Vagina (tissue), 2 donors: ENCODE data around the gene TAS2R41. TPM values are rescaled to one million over a fixed set of nuclear protein-coding genes. Genes with fewer than 3 reads are reported as not detected.

Experiments
- DNase-seq, 2 donors: peaks; one replicate each; pipeline ENCODE4 v3.0.0-alpha.2; 2017; ENCODE audit errors: extremely low spot score in 2 of 2
- H3K27ac ChIP-seq: fragments of 200-600 bp; sonication (generic); one replicate; pipeline ENCODE4 v1.5.1; 2019
- H3K27me3 ChIP-seq: fragments of 200-600 bp; sonication (generic); one replicate; pipeline ENCODE4 v1.5.1; 2019
- H3K36me3 ChIP-seq, 2 donors: fragments of 200-600 bp; sonication (generic); one replicate each; pipeline ENCODE4 v1.5.1; 2017 to 2019
- H3K4me1 ChIP-seq: fragments of 200-600 bp; sonication (generic); one replicate; pipeline ENCODE4 v1.5.1; 2019
- H3K4me3 ChIP-seq, 2 donors: fragments of 200-600 bp; sonication (generic); 1 replicate in 1 of 2; 2 replicates in 1 of 2; pipeline ENCODE4 v1.5.1; 2016 to 2019
- H3K9me3 ChIP-seq: fragments of 200-600 bp; sonication (generic); one replicate; pipeline ENCODE4 v1.5.1; 2019
- POLR2A ChIP-seq, 2 donors: fragments of 450-650 bp; IDR thresholded peaks; one replicate each; pipeline ENCODE4 v1.6.1; 2017; ENCODE audit warnings: antibody characterized with exemption in 2 of 2, mild to moderate bottlenecking in 2 of 2, moderate library complexity in 2 of 2
- POLR2AphosphoS5 ChIP-seq, 2 donors: sonication (generic); formaldehyde crosslinking; IDR thresholded peaks; one replicate each; pipeline ENCODE4 v1.9.0; 2017; ENCODE audit warnings: antibody characterized with exemption in 2 of 2, mild to moderate bottlenecking in 2 of 2, low read depth in 1 of 2; ENCODE audit not compliant: insufficient read depth in 1 of 2
- intact Hi-C: fragments of 100-400 bp; cut with DNase I; formaldehyde crosslinking; loops from one replicate; pipeline ENCODE4 v1.15.1; 2023
- total RNA-seq: library from RNA; depleted of rRNA; stranded (reverse); fragments of >200 nt; gene quantifications from one replicate; pipeline ENCODE4 v1.2.3, GENCODE V29; 2016
- TF ChIP-seq, protein P1 (sequence below), 3 experiments: fragments of 450-650 bp in 2 of 3; fragments of 200-600 bp in 1 of 3; sonication (generic) in 1 of 3; IDR thresholded peaks; one replicate each; pipeline ENCODE4 v1.5.1; 2017 to 2019; ENCODE audit warnings: antibody characterized with exemption in 3 of 3, mild to moderate bottlenecking in 2 of 3, moderate library complexity in 2 of 3

TAS2R41 gene
- total RNA-seq, 1 donor from 2014 or later = not detected

DNA sequence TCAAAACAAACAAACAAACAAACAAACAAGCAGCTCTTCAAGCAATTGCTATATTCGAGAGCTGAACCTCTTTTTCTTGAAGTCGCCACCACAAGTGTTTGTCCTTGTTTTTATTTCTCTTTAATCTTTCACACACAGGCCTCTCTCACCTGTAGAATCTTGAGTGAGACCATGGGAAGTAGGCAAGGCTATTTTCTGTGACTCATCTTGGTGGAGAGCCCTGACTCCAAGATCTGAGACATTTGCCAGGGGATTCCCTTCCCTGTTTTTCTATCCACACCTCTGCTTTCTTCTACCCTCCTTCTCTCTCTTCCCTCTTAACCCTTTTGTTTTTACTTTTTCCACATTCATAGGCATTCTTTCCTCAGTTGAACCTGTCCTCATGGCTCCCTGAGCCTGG, 42.4 kb upstream of the TAS2R41 start:
- Histone ChIP-seq H3K36me3 (no peaks in the 10 kb centered on the region), H3K9me3 (no peaks in the 10 kb centered on the region), H3K27ac (peak overlapping the region; percentile 39), H3K4me1 (no peaks in the 10 kb centered on the region), H3K27me3 (no peaks in the 10 kb centered on the region), H3K4me3 (no peak overlapping the region)
- no peak for TF ChIP-seq POLR2A (IDR thresholded peaks at IDR 0.05)
- TF ChIP-seq, protein P1, sequence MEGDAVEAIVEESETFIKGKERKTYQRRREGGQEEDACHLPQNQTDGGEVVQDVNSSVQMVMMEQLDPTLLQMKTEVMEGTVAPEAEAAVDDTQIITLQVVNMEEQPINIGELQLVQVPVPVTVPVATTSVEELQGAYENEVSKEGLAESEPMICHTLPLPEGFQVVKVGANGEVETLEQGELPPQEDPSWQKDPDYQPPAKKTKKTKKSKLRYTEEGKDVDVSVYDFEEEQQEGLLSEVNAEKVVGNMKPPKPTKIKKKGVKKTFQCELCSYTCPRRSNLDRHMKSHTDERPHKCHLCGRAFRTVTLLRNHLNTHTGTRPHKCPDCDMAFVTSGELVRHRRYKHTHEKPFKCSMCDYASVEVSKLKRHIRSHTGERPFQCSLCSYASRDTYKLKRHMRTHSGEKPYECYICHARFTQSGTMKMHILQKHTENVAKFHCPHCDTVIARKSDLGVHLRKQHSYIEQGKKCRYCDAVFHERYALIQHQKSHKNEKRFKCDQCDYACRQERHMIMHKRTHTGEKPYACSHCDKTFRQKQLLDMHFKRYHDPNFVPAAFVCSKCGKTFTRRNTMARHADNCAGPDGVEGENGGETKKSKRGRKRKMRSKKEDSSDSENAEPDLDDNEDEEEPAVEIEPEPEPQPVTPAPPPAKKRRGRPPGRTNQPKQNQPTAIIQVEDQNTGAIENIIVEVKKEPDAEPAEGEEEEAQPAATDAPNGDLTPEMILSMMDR (IDR thresholded peaks at IDR 0.05) = no peak
- TF ChIP-seq POLR2AphosphoS5 (IDR thresholded peaks at IDR 0.05; ENCODE audit: insufficient read depth in 1 of 2, low read depth in 1 of 2) = no peak
- intact Hi-C loops = no loop called here
- DNase-seq = peak in 1 of 2 donors; percentile 3

DNA sequence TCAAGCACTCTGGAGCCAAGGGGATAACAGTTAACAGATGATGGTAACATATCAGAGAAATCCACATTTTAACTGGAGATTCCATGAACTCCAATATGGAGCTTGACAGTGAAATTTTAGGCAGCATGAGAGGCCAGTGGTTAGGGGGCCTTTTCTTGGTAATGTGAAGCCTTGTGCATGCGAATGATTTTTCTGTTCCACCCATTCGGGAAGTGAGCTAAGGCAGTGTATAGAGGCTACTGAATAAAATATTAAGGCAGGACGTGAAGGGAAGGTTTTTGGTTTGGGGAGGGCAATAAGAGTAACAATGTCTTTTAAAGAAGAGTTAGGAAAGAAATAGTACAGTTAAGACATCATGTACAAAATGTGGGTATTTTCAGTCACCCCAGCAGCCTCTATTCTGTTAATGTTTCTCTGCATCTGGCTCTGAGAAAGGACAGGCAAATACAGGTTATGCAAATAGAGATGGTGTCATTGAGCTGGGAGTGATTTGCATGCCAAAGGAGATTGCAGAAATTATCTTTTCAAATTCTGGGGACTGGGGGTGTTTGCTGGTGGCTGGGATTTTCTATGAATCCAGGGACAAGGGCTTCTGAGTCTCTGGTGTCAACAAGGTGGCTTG, 41.2 kb upstream of the TAS2R41 start:
- TF ChIP-seq POLR2A (IDR thresholded peaks at IDR 0.05) = no peak
- no peak for TF ChIP-seq POLR2AphosphoS5 (IDR thresholded peaks at IDR 0.05; ENCODE audit: insufficient read depth in 1 of 2, low read depth in 1 of 2)
- TF ChIP-seq, protein P1 (IDR thresholded peaks at IDR 0.05) = no peak
- DNase-seq = peak in 1 of 2 donors; percentile 11
- intact Hi-C loops = no loop called here
- Histone ChIP-seq H3K36me3 (no peaks in the 10 kb centered on the region), H3K9me3 (no peaks in the 10 kb centered on the region), H3K27ac (no peak overlapping the region), H3K4me3 (no peak overlapping the region), H3K4me1 (no peaks in the 10 kb centered on the region), H3K27me3 (no peaks in the 10 kb centered on the region)

DNA sequence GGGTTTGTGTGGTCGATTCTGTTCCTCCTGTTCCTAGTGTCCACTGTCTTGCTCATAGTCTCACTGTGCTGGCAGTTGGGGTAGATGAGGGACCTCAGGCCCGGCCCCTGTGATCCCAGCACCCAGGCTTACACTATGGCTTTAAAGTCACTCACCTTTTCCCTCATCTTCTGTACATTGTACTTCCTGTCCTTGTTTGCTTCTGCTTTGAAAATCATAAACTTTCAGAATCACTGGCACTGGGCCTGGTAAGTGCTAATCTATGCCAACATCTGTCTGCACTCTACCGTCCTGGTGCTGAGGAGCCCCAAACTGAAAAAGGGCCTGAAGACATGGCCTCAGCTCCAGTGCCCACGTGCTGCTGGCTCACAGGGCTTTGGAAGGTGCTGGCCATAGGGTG, 40.1 kb upstream of the TAS2R41 start:
- Histone ChIP-seq H3K36me3 (no peaks in the 10 kb centered on the region), H3K27me3 (no peaks in the 10 kb centered on the region), H3K4me3 (no peak overlapping the region), H3K9me3 (no peaks in the 10 kb centered on the region), H3K4me1 (no peaks in the 10 kb centered on the region), H3K27ac (no peak overlapping the region)
- TF ChIP-seq POLR2A (IDR thresholded peaks at IDR 0.05) (no peak), POLR2AphosphoS5 (IDR thresholded peaks at IDR 0.05; ENCODE audit: insufficient read depth in 1 of 2, low read depth in 1 of 2) (no peak)
- TF ChIP-seq, protein P1 (IDR thresholded peaks at IDR 0.05) = no peak
- DNase-seq = peak in 1 of 2 donors; percentile 40
- intact Hi-C loops = no loop called here

DNA sequence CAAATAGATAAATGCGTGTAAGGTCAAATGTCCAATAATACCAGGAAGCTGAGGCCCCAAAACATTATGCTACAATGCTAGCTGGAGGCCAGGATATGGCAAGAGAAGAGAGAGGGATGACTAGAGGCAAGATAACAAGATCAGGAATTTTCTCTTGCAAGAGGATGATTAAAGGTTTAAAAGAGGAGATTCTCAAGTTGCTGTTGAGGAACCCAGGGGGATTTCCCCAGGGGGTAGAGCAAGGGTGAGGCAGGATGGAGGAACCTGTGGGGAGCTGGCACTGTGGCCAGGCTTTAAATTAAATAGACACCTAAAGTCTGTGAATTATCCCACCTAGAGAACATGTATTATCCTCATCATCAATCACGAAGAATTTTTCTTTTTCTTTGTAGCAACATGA, 37.8 kb upstream of the TAS2R41 start:
- peak in 1 of 2 donors; percentile 2 for DNase-seq
- Histone ChIP-seq H3K9me3 (no peaks in the 10 kb centered on the region), H3K4me3 (no peak overlapping the region), H3K27me3 (no peaks in the 10 kb centered on the region), H3K36me3 (no peaks in the 10 kb centered on the region), H3K4me1 (no peaks in the 10 kb centered on the region), H3K27ac (no peak overlapping the region)
- intact Hi-C loops = no loop called here
- TF ChIP-seq POLR2A (IDR thresholded peaks at IDR 0.05) = no peak

DNA sequence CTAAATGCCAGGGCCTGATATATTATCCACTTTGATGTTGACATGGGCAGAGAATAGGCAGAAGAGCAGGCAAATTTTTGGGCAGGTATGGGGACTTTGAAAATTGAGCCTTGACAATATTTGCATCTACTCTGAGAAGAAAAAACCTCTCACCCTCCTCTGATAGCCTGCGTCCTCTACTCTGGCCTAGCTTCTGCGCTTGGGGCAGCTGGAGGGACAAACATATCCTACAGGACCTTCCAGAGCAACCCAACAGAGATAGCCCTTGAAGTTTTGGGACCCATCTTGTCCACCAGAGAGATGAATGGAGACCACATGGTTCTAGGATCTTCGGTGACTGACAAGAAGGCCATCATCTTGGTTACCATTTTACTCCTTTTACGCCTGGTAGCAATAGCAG, 34.5 kb upstream of the TAS2R41 start, which contains the start of gene TAS2R60:
Gene TAS2R60 (plus strand): TSS at position 301 of the 400 bp plus-strand sequence. CDS start 0 bp downstream, at position 301.
- no peaks in the 10 kb centered on the region for H3K9me3 ChIP-seq
- no peak within 1 kb of the TSS for H3K27ac ChIP-seq
- no peak for DNase-seq
- H3K27me3 ChIP-seq = no peaks in the 10 kb centered on the region
- intact Hi-C loops = no loop called here
- TF ChIP-seq POLR2AphosphoS5 (IDR thresholded peaks at IDR 0.05; ENCODE audit: insufficient read depth in 1 of 2, low read depth in 1 of 2) = no peak
- no peak for TF ChIP-seq POLR2A (IDR thresholded peaks at IDR 0.05)
- TF ChIP-seq, protein P1 (IDR thresholded peaks at IDR 0.05) = no peak
- no peak within 1 kb of the TSS for H3K4me3 ChIP-seq
- no peaks in the 10 kb centered on the region for H3K4me1 ChIP-seq
- no peaks in the 10 kb centered on the region for H3K36me3 ChIP-seq
